A673 (cell line): ENCODE measurements around the gene AP2B1. TPM values are rescaled to one million over a fixed set of nuclear protein-coding genes. Genes with fewer than 3 reads are reported as not detected.

Experiments
- BruUV-seq: library from RNA; stranded (reverse); fragments of 400-500 nt; replicated peaks from 2 replicates; lab custom pipeline; 2021; lab: Mats Ljungman, UMichigan
- CTCF ChIA-PET: fragments of 300-600 bp; sonication (Branson Sonifier 250); formaldehyde crosslinking; loops from one replicate; lab custom pipeline; 2022; ENCODE audit warnings: antibody characterized with exemption; lab: Charles Lee
- POLR2A ChIA-PET: fragments of 300-600 bp; sonication (Branson Sonifier 250); formaldehyde crosslinking; loops from one replicate; lab custom pipeline; 2022; ENCODE audit warnings: antibody characterized with exemption; ENCODE audit not compliant: low non-redundant PET; lab: Charles Lee
- DNase-seq: peaks from one replicate; pipeline ENCODE4 v3.0.0-alpha.2; 2015; ENCODE audit warnings: low spot score
- H3K27ac ChIP-seq: fragments of 200-600 bp; sonication (generic); 2 replicates; pipeline ENCODE4 v1.5.1; 2016; ENCODE audit warnings: mixed run types, low read depth, mild to moderate bottlenecking, mixed read lengths, antibody characterized with exemption, low read length; ENCODE audit not compliant: poor library complexity, severe bottlenecking
- H3K27me3 ChIP-seq: fragments of 200-600 bp; sonication (generic); replicated peaks from 2 replicates; pipeline ENCODE4 v1.6.1; 2017; ENCODE audit warnings: mixed run types, low read depth, mild to moderate bottlenecking, mixed read lengths, antibody characterized with exemption, low read length; ENCODE audit not compliant: insufficient read depth, poor library complexity
- H3K36me3 ChIP-seq: fragments of 200-600 bp; sonication (generic); 2 replicates; pipeline ENCODE4 v1.6.1; 2016; ENCODE audit warnings: mixed run types, mild to moderate bottlenecking, mixed read lengths, antibody characterized with exemption, low read length; ENCODE audit not compliant: insufficient read depth, poor library complexity, severe bottlenecking
- H3K4me1 ChIP-seq: fragments of 200-600 bp; sonication (generic); 2 replicates; pipeline ENCODE4 v1.6.1; 2017; ENCODE audit warnings: mixed run types, mild to moderate bottlenecking, mixed read lengths, antibody characterized with exemption, low read length; ENCODE audit not compliant: insufficient read depth, poor library complexity, severe bottlenecking
- H3K4me3 ChIP-seq: fragments of 200-600 bp; sonication (generic); 2 replicates; pipeline ENCODE4 v1.5.1; 2016; ENCODE audit warnings: low read depth, mixed run types, mild to moderate bottlenecking, mixed read lengths, low read length; ENCODE audit not compliant: poor library complexity, severe bottlenecking
- H3K9me3 ChIP-seq: fragments of 200-600 bp; sonication (generic); 2 replicates; pipeline ENCODE4 v1.6.1; 2016; ENCODE audit warnings: mixed run types, low read depth, mild to moderate bottlenecking, mixed read lengths, antibody characterized with exemption, low read length; ENCODE audit not compliant: poor library complexity, severe bottlenecking
- CTCF ChIP-seq: fragments of 300-800, 200-600 bp; sonication (generic); conservative IDR thresholded peaks from 2 replicates; pipeline ENCODE4 v1.5.1; 2017; ENCODE audit warnings: low read depth, mild to moderate bottlenecking, antibody characterized with exemption, low read length, moderate library complexity, mixed read lengths
- EZH2 ChIP-seq: fragments of 200-600 bp; sonication (generic); IDR thresholded peaks from 2 replicates; pipeline ENCODE4 v1.6.1; 2017; ENCODE audit warnings: borderline replicate concordance, low read depth, mild to moderate bottlenecking, mixed read lengths, antibody characterized with exemption, low read length; ENCODE audit not compliant: poor library complexity, severe bottlenecking
- intact Hi-C: fragments of 100-400 bp; cut with micrococcal nuclease; formaldehyde crosslinking; loops from one replicate; pipeline ENCODE4 v1.10.0; 2022; ENCODE audit not compliant: unreplicated experiment
- total RNA-seq: library from RNA; stranded (reverse); gene quantifications from 2 replicates; pipeline ENCODE4 v1.2.3, GENCODE V29; 2021

The AP2B1 gene
- total RNA-seq, 1 experiment from 2014 or later = 124 TPM

DNA sequence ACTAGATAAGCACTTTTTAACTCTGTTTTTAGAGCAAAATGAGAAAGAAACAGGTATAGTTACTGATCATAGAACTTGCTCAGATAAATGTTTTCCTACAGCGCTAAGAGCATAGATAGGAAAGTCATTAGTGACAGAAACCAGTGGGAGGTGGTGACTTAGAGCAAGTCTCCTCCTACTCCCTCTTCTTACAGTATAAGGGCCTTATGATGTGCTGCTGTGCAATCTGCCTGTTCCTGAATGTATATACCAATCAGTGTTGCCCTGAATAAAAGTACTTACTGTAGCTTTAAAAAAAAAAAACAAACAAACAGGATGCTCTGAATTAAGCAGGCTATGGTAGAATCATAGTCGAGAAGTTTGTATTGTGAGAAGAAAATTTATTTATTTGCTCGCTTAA lies 121.0 kb downstream of the AP2B1 start:
- intact Hi-C loops = no loop called here
- H3K4me3 ChIP-seq = no peak overlapping the region
- no peak for DNase-seq
- no peaks in the 10 kb centered on the region for H3K4me1 ChIP-seq
- TF ChIP-seq EZH2 = no peak
- no peak for TF ChIP-seq CTCF
- H3K9me3 ChIP-seq = no peaks in the 10 kb centered on the region
- H3K36me3 ChIP-seq = no peaks in the 10 kb centered on the region
- BruUV-seq = no TSS peak
- ChIA-PET POLR2A (no interaction called here), CTCF (no interaction called here)
- H3K27ac ChIP-seq = no peak overlapping the region
- H3K27me3 ChIP-seq = no peaks in the 10 kb centered on the region

DNA sequence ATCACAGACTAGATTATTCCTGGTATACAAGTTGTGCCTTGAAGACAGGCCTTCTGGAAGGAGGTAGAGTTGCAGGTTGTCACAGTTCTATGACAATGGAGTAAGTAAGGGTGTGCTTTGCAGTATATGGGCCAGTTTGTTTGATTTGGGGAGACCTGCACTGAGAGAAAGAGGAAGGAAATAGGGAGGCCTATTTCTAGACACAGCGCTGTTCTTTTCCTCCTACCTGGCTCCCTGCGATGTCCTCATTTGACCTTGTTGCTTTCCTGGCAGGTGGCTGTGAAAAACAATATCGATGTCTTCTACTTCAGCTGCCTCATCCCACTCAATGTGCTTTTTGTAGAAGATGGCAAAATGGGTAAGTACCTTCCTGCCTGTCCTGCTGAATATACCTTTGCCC lies 121.8 kb downstream of the AP2B1 start:
- H3K27ac ChIP-seq = no peak overlapping the region
- no peak for DNase-seq
- H3K9me3 ChIP-seq = no peaks in the 10 kb centered on the region
- H3K4me3 ChIP-seq = no peak overlapping the region
- H3K4me1 ChIP-seq = no peaks in the 10 kb centered on the region
- intact Hi-C loops = no loop called here
- H3K27me3 ChIP-seq = no peaks in the 10 kb centered on the region
- H3K36me3 ChIP-seq = no peaks in the 10 kb centered on the region
- CTCF ChIA-PET = no interaction called here
- BruUV-seq = no TSS peak
- POLR2A ChIA-PET = no interaction called here
- TF ChIP-seq CTCF = no peak
- no peak for TF ChIP-seq EZH2

DNA sequence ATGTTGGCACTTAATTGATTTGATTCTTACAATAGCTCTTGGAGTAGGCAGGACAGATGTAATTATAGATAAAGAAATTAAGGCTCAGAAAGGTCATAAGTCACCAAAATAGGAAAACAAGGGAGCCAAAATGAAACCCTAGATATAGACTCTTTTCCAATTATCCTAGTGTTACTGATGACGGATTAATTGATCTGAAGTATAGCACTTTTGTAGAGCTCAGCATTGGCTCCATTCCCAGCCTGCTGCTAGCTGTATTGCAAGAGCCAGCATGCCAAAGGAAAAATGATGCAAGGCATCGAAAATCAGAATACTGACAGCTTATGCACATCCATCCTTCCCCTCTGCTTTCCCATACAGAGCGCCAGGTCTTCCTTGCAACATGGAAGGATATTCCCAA lies 122.8 kb downstream of the AP2B1 start:
- BruUV-seq = no TSS peak
- Histone ChIP-seq H3K4me3 (no peak overlapping the region), H3K36me3 (no peaks in the 10 kb centered on the region), H3K27ac (no peak overlapping the region), H3K27me3 (no peaks in the 10 kb centered on the region), H3K9me3 (no peaks in the 10 kb centered on the region), H3K4me1 (no peaks in the 10 kb centered on the region)
- peak; percentile 9 for DNase-seq
- intact Hi-C loops = no loop called here
- ChIA-PET CTCF (no interaction called here), POLR2A (no interaction called here)
- TF ChIP-seq CTCF = no peak
- no peak for TF ChIP-seq EZH2
